Bladder microvascular endothelial cell (primary cell): ENCODE results near the gene ZNF215. TPM values are rescaled to one million over a fixed set of nuclear protein-coding genes. Genes with fewer than 3 reads are reported as not detected.

Experiments used
- total RNA-seq: library from RNA; depleted of rRNA; stranded (reverse); fragments of >200 nt; gene quantifications from 2 replicates; pipeline ENCODE4 v1.2.3, GENCODE V29; 2014

The ZNF215 gene
- 1.4 and 2.3 TPM in 2 replicates for total RNA-seq

DNA sequence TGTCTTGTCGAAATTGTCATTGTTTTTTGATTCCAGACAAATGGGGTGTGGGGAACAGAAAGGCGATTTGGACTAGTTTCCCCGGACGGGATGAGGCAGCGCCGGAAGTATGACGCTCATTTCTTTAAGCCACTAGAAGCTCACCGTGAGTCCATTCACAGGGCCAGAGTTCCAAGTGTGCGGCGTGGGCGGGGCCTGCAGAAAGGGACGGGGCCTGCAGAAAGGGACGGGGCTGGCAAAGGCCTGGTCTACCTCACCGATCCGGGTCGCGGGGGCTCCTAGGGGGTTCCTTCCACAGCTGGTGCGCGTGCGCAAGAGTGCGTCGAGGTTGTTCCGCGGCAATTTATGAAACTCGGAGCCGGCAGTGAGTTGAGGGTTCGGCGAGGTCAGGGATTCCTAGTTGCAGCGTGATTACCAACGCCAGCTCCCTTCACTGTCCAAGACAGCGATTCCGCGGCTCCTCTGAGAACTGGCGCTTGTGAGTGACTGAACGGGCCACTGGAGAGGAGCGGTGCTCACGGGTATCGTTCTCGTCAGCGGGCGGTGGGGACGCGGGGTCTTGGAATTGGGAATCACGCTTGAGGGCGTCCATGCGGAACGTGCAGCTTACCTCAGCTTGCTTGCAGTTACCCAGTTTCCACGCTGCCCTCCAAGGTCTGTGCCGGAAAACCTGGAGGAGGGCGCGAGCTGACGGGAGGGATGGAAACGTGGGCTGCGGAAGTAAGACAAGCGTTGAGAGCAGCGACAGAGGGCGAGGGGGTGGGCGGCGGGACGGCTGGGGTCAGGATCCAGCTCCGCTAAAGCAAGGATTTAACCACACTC, at the start of gene ZNF215:
Gene ZNF215, plus strand, starts transcription at position 219 of the 822 bp plus-strand sequence. CDS start 5,847 bp downstream, outside the sequence.

DNA sequence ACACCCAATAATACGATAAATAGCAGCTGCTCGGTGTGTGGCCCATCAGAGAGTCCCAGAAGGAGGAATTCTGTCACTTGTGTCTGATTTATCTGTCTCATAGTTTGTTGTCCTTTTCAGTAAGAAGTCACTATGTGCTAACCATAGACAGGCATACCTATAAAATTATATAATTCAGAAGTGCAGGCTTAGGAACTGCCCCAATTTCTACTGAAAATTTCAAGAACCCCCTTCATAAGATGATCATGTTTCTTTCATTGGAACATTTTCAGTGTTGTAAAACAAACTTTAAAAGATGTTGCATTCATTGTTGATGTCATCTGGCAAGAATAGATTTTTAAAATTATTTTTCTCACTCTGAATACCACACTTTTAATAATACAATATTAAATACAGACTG, 33.8 kb upstream of the ZNF215 start, which contains the start of gene OR2D2:
Gene OR2D2, minus strand, starts transcription at position 101 of the 400 bp plus-strand sequence. Its CDS starts 0 bp downstream, at position 101.

DNA sequence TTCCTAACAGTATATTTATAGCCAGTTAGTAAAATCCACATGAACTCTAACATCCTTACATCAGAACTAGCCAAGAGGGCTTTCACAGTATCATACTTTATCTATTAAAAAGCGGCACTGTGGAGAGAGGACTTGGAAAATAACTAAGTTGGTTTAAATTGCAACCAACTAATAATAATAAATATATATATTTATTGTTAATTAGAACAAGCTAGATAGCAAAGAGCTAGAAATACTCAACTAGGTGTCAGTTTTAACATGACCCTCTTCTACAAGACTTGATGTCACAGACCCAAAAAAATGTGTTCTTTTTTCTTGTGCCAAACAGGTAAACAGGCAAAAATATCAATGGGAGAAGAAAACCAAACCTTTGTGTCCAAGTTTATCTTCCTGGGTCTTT, 5.5 kb upstream of the ZNF215 start, which contains the start of gene OR2D3:
Gene OR2D3, plus strand, starts transcription at position 301 of the 400 bp plus-strand sequence. Its CDS starts 0 bp downstream, at position 301.

Other genes with a start within 250 kb of the ZNF215 start
- gene MRPL17, start 243.1 kb upstream of the ZNF215 start, total RNA-seq: 64.3 and 65.7 TPM in 2 replicates
- gene OR2AG2, start 154.4 kb upstream of the ZNF215 start, total RNA-seq: under 0.01 and 0.31 TPM in 2 replicates
- gene OR2AG1, start 143.4 kb upstream of the ZNF215 start, total RNA-seq: under 0.01 TPM in 1 of 2 replicates, not detected in the other
- 0.16 and 0.38 TPM in 2 replicates for gene OR6A2, start 126.7 kb upstream of the ZNF215 start, total RNA-seq
- not detected in 2 replicates for gene OR10A5, start 80.7 kb upstream of the ZNF215 start, total RNA-seq
- not detected in 2 replicates for gene OR10A2, start 63.4 kb upstream of the ZNF215 start, total RNA-seq
- gene OR10A4, start 49.8 kb upstream of the ZNF215 start, total RNA-seq: not detected in 2 replicates
- gene OR2D2, start 33.9 kb upstream of the ZNF215 start, total RNA-seq: 0.16 and 0.19 TPM in 2 replicates
- gene OR2D3, start 5.4 kb upstream of the ZNF215 start, total RNA-seq: not detected in 2 replicates
- gene ZNF214, start 93.9 kb downstream of the ZNF215 start, total RNA-seq: 0.65 and 1.8 TPM in 2 replicates
- gene NLRP14, start 94.1 kb downstream of the ZNF215 start, total RNA-seq: under 0.01 TPM in 1 of 2 replicates, not detected in the other
- gene RBMXL2, start 162.6 kb downstream of the ZNF215 start, total RNA-seq: not detected in 2 replicates